NCI-H345 treated with DMSO at 0.1 percent for 48 hours (cell line): ENCODE measurements around the gene APCDD1.
"Not testable (repeated sequence)": the region's sequence is repeated elsewhere in the genome, so short reads cannot be mapped to it uniquely, and the experiment has no call there.

ENCODE experiments used
- DNase-seq: peaks from one replicate; lab custom pipeline; 2025; ENCODE audit not compliant: unreplicated experiment; lab: John Stamatoyannopoulos, UW

Gene APCDD1

GRCh38 chr18:10461989-10462388 lies 7.6 kb downstream of the APCDD1 start:
- DNase-seq = no peak

- DNase-seq = no peak
These were observed 8.2 kb downstream of the APCDD1 start for GRCh38 chr18:10462597-10462996.

GRCh38 chr18:10463096-10463495 lies 8.7 kb downstream of the APCDD1 start:
- no peak for DNase-seq

- DNase-seq = no peak
These were observed 9.3 kb downstream of the APCDD1 start for GRCh38 chr18:10463741-10464140.

- DNase-seq = not testable (repeated sequence)
These were observed 9.8 kb downstream of the APCDD1 start for GRCh38 chr18:10464161-10464648.

GRCh38 chr18:10465174-10465939 lies 10.9 kb downstream of the APCDD1 start:
- no peak for DNase-seq

- no peak for DNase-seq
These were observed 16.0 kb downstream of the APCDD1 start for GRCh38 chr18:10470429-10470828.

- DNase-seq = no peak
These were observed 17.1 kb downstream of the APCDD1 start for GRCh38 chr18:10471574-10471973.

GRCh38 chr18:10473132-10473531 lies 18.7 kb downstream of the APCDD1 start:
- DNase-seq = no peak

- no peak for DNase-seq
These were observed 19.9 kb downstream of the APCDD1 start for GRCh38 chr18:10474309-10474708.

GRCh38 chr18:10475276-10475653 lies 20.8 kb downstream of the APCDD1 start:
- DNase-seq = no peak

GRCh38 chr18:10475654-10476291 lies 21.3 kb downstream of the APCDD1 start:
- DNase-seq = no peak

- DNase-seq = no peak
These were observed 21.9 kb downstream of the APCDD1 start for GRCh38 chr18:10476338-10476791.

GRCh38 chr18:10477121-10477862 lies 22.9 kb downstream of the APCDD1 start:
- no peak for DNase-seq

- DNase-seq = no peak
These were observed 23.4 kb downstream of the APCDD1 start for GRCh38 chr18:10477863-10478260.

- DNase-seq = no peak
These were observed 27.4 kb downstream of the APCDD1 start for GRCh38 chr18:10481831-10482230.

GRCh38 chr18:10482363-10482984 lies 28.0 kb downstream of the APCDD1 start:
- DNase-seq = no peak

GRCh38 chr18:10482985-10483949 lies 28.8 kb downstream of the APCDD1 start:
- DNase-seq = no peak

GRCh38 chr18:10485475-10485874 lies 31.0 kb downstream of the APCDD1 start:
- DNase-seq = no peak

- no peak for DNase-seq
These were observed 31.9 kb downstream of the APCDD1 start for GRCh38 chr18:10486362-10486761.
